GM13977 (cell line): Measurements from ENCODE around the gene ASRGL1.
"Not testable (repeated sequence)": the region's sequence is repeated elsewhere in the genome, so short reads cannot be mapped to it uniquely, and the experiment has no call there.

Experiments used
- DNase-seq: peaks from one replicate; pipeline ENCODE4 v3.0.0; 2012; ENCODE audit warnings: low spot score
- CTCF ChIP-seq: IDR thresholded peaks from 2 replicates; pipeline ENCODE4 v1.5.1; 2012; ENCODE audit warnings: mild to moderate bottlenecking, control low read depth; ENCODE audit not compliant: insufficient read depth; ENCODE audit errors: extremely low read depth, missing control alignments
- in situ Hi-C: fragments of 300-500 bp; cut with MboI; formaldehyde crosslinking; loops from one replicate; pipeline ENCODE4 v1.12.0; 2022; ENCODE audit warnings: low sequenced_read_pairs, low pct_unique_long_range_greater_than_20kb, mixed read lengths, inconsistent platforms; ENCODE audit not compliant: unreplicated experiment

The ASRGL1 gene

GRCh38 chr11:62370743-62371440, 33.6 kb downstream of the ASRGL1 start:
- DNase-seq: no peak
- TF ChIP-seq CTCF: no peak
- in situ Hi-C loops: no loop called here

DNA sequence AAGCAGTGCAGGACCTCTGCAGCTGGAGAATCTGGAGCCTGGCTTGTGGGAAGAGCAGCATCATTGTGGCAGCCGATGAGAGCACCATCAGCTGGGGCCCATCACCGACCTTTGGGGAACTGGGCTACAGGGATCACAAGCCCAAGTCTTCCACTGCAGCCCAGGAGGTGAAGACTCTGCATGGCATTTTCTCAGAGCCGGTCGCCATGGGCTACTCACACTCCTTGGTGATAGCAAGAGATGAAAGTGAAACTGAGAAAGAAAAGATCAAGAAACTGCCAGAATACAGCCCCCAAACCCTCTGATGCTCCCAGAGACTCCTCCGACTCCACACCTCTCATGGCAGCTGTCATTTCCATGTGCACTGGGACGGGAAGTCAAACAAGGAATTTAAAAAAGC, 35.6 kb downstream of the ASRGL1 start:
- no peak for TF ChIP-seq CTCF
- in situ Hi-C loops: no loop called here
- DNase-seq: no peak

DNA sequence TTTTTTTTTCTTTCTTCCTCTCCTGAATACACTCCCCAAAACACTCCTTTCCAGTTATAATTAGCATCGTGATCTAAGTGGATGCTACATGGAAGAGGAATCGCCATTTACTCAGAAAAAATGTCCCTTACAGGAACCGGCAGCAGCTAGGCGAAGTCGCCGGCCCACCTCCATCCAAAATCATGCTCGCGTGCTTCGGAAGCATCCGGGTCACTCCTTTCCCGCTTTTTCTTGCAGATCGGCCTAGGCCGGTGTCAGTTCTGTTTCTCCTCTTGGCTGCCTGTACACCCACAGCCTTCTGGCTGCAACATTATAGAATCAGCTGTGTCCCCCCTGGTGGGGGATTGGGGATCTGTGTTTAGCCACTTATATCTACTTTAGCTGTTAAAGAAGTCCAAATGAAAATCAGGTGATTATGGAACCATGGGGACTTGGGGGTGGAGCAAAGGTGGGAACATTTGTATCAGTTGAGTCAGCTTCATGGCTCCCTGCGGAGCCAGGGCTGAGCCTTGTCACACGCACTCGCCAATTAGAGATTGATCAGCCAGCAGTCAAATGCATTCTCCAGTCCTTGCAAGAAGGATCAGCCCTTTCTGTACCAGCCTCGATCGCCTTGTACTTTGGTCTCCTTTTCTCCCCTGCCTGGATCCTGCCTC, 36.3 kb downstream of the ASRGL1 start:
- no peak for TF ChIP-seq CTCF
- no peak for DNase-seq
- in situ Hi-C loops: no loop called here

DNA sequence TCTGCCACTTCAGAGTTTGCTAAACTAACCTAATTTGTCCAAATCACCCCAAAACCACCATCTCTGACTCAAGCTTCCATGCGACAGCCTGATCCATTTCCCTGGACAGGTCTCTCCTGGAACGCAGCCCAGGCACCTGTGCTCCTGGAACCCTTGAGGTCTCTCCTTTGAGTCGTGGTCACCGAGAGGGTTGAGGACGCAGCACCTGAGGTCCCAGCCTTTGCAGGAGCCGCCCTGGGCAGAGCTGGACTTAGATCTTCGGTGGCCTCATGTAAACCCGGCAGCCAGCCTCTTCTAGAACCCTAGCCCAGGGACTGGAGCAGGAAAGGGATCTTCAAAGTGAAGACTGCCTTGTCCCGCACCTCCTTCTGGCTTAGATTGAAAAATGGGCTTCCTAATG, 37.6 kb downstream of the ASRGL1 start:
- in situ Hi-C loops: no loop called here
- no peak for TF ChIP-seq CTCF
- no peak for DNase-seq

GRCh38 chr11:62378459-62379063, 41.3 kb downstream of the ASRGL1 start:
- in situ Hi-C loops, DNase-seq: not testable (repeated sequence)
- peak; percentile 40 for TF ChIP-seq CTCF

- in situ Hi-C loops, DNase-seq: not testable (repeated sequence)
Observed at GRCh38 chr11:62379586-62379985, 42.3 kb downstream of the ASRGL1 start.

GRCh38 chr11:62380821-62381245, 43.6 kb downstream of the ASRGL1 start:
- in situ Hi-C loops: not testable (repeated sequence)
- TF ChIP-seq CTCF: peak; percentile 84

More at GRCh38 chr11:62380821-62381245, 43.6 kb downstream of the ASRGL1 start:
- DNase-seq: peak; percentile 53
